H1 (cell line): ENCODE data around the gene GSG1L. TPM values are rescaled to one million over a fixed set of nuclear protein-coding genes. Genes with fewer than 3 reads are reported as not detected.

Experiments used
- ASH2L ChIP-seq: fragments of 200-600, 300-600 bp; sonication (generic); IDR thresholded peaks from one replicate; pipeline ENCODE4 v1.7.1; 2017; ENCODE audit warnings: low read length
- BCL11A ChIP-seq, 2 experiments: IDR thresholded peaks; one replicate each; pipeline ENCODE4 v1.6.1; 2011; ENCODE audit warnings: low read depth in 2 of 2, low read length in 2 of 2, mild to moderate bottlenecking in 2 of 2
- CHD2 ChIP-seq: IDR thresholded peaks from 2 replicates; pipeline ENCODE4 v1.6.1; 2012; ENCODE audit warnings: low read length, improper control_type of control experiment
- GABPA ChIP-seq: IDR thresholded peaks from 2 replicates; pipeline ENCODE4 v1.6.1; 2011; ENCODE audit warnings: mild to moderate bottlenecking, low read length, moderate library complexity, borderline replicate concordance; ENCODE audit not compliant: insufficient read depth
- JUN ChIP-seq: IDR thresholded peaks from 2 replicates; pipeline ENCODE4 v1.6.1; 2011; ENCODE audit warnings: low read depth, mild to moderate bottlenecking, improper control_type of control experiment, low read length
- KDM4A ChIP-seq: IDR thresholded peaks from one replicate; pipeline ENCODE4 v1.7.1; 2012; ENCODE audit warnings: low read depth, mild to moderate bottlenecking, moderate library complexity, low read length, inconsistent platforms; ENCODE audit not compliant: severe bottlenecking
- RFX5 ChIP-seq: IDR thresholded peaks from 2 replicates; pipeline ENCODE4 v1.6.1; 2011; ENCODE audit warnings: low read depth, low read length, improper control_type of control experiment, borderline replicate concordance
- polyA plus RNA-seq, 7 experiments: library from polyadenylated mRNA; depleted of rRNA in 3 of 7; stranded (reverse) in 5 of 7; unstranded in 2 of 7; fragments of >200 nt in 5 of 7; fragments of 200-250 nt in 2 of 7; gene quantifications; 1 replicate in 5 of 7; 2 replicates in 1 of 7; 4 replicates in 1 of 7; pipeline versions ENCODE4 v1.2.1 to v1.2.3, GENCODE V29; 2011 to 2013; ENCODE audit warnings: missing spikeins in 2 of 7, mixed read lengths in 2 of 7
- total RNA-seq: library from RNA; stranded (reverse); fragmentation: NEBNext Ultra II Directional; extraction: Animal tissue kit (Norgen Biotek cat#: 25700); gene quantifications from 2 replicates; pipeline ENCODE4 v1.2.1, GENCODE V29; 2021
- TF ChIP-seq, protein P1 (sequence below): fragments of 300-600 bp; sonication (generic); IDR thresholded peaks from 2 replicates; pipeline ENCODE4 v1.7.1; 2012; ENCODE audit warnings: low read length, moderate library complexity, mild to moderate bottlenecking, inconsistent platforms; ENCODE audit not compliant: insufficient replicate concordance
- TF ChIP-seq, protein P2 (sequence below): IDR thresholded peaks from 2 replicates; pipeline ENCODE4 v1.6.1; 2012; ENCODE audit warnings: low read length, inconsistent platforms

Gene GSG1L
- total and polyA plus RNA-seq, 2 of the 8 experiments (the other 6 are each of a cell fraction or from before 2014, with no cell fraction given), result 0.71 to 1.1 TPM

GRCh38 chr16:27769561-27770255 is 293.8 kb downstream of the GSG1L start (continued):
- TF ChIP-seq, protein P1, sequence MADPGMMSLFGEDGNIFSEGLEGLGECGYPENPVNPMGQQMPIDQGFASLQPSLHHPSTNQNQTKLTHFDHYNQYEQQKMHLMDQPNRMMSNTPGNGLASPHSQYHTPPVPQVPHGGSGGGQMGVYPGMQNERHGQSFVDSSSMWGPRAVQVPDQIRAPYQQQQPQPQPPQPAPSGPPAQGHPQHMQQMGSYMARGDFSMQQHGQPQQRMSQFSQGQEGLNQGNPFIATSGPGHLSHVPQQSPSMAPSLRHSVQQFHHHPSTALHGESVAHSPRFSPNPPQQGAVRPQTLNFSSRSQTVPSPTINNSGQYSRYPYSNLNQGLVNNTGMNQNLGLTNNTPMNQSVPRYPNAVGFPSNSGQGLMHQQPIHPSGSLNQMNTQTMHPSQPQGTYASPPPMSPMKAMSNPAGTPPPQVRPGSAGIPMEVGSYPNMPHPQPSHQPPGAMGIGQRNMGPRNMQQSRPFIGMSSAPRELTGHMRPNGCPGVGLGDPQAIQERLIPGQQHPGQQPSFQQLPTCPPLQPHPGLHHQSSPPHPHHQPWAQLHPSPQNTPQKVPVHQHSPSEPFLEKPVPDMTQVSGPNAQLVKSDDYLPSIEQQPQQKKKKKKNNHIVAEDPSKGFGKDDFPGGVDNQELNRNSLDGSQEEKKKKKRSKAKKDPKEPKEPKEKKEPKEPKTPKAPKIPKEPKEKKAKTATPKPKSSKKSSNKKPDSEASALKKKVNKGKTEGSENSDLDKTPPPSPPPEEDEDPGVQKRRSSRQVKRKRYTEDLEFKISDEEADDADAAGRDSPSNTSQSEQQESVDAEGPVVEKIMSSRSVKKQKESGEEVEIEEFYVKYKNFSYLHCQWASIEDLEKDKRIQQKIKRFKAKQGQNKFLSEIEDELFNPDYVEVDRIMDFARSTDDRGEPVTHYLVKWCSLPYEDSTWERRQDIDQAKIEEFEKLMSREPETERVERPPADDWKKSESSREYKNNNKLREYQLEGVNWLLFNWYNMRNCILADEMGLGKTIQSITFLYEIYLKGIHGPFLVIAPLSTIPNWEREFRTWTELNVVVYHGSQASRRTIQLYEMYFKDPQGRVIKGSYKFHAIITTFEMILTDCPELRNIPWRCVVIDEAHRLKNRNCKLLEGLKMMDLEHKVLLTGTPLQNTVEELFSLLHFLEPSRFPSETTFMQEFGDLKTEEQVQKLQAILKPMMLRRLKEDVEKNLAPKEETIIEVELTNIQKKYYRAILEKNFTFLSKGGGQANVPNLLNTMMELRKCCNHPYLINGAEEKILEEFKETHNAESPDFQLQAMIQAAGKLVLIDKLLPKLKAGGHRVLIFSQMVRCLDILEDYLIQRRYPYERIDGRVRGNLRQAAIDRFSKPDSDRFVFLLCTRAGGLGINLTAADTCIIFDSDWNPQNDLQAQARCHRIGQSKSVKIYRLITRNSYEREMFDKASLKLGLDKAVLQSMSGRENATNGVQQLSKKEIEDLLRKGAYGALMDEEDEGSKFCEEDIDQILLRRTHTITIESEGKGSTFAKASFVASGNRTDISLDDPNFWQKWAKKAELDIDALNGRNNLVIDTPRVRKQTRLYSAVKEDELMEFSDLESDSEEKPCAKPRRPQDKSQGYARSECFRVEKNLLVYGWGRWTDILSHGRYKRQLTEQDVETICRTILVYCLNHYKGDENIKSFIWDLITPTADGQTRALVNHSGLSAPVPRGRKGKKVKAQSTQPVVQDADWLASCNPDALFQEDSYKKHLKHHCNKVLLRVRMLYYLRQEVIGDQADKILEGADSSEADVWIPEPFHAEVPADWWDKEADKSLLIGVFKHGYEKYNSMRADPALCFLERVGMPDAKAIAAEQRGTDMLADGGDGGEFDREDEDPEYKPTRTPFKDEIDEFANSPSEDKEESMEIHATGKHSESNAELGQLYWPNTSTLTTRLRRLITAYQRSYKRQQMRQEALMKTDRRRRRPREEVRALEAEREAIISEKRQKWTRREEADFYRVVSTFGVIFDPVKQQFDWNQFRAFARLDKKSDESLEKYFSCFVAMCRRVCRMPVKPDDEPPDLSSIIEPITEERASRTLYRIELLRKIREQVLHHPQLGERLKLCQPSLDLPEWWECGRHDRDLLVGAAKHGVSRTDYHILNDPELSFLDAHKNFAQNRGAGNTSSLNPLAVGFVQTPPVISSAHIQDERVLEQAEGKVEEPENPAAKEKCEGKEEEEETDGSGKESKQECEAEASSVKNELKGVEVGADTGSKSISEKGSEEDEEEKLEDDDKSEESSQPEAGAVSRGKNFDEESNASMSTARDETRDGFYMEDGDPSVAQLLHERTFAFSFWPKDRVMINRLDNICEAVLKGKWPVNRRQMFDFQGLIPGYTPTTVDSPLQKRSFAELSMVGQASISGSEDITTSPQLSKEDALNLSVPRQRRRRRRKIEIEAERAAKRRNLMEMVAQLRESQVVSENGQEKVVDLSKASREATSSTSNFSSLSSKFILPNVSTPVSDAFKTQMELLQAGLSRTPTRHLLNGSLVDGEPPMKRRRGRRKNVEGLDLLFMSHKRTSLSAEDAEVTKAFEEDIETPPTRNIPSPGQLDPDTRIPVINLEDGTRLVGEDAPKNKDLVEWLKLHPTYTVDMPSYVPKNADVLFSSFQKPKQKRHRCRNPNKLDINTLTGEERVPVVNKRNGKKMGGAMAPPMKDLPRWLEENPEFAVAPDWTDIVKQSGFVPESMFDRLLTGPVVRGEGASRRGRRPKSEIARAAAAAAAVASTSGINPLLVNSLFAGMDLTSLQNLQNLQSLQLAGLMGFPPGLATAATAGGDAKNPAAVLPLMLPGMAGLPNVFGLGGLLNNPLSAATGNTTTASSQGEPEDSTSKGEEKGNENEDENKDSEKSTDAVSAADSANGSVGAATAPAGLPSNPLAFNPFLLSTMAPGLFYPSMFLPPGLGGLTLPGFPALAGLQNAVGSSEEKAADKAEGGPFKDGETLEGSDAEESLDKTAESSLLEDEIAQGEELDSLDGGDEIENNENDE, result no peak
- TF ChIP-seq ASH2L (no peak), BCL11A (IDR thresholded peaks at IDR 0.05; ENCODE audit: low read depth in 2 of 2, low read length in 2 of 2) (no peak), GABPA (no peak), CHD2 (no peak), KDM4A (no peak), JUN (no peak), RFX5 (no peak)
- TF ChIP-seq, protein P2, sequence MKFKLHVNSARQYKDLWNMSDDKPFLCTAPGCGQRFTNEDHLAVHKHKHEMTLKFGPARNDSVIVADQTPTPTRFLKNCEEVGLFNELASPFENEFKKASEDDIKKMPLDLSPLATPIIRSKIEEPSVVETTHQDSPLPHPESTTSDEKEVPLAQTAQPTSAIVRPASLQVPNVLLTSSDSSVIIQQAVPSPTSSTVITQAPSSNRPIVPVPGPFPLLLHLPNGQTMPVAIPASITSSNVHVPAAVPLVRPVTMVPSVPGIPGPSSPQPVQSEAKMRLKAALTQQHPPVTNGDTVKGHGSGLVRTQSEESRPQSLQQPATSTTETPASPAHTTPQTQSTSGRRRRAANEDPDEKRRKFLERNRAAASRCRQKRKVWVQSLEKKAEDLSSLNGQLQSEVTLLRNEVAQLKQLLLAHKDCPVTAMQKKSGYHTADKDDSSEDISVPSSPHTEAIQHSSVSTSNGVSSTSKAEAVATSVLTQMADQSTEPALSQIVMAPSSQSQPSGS, result no peak
